ENCODE measurements around the gene KIF26A. TPM values are rescaled to one million over a fixed set of nuclear protein-coding genes. Genes with fewer than 3 reads are reported as not detected.

The KIF26A gene
- polyA plus RNA-seq, 1 of the 3 experiments (the other 2 are of a cell fraction), result 1.7 TPM

DNA sequence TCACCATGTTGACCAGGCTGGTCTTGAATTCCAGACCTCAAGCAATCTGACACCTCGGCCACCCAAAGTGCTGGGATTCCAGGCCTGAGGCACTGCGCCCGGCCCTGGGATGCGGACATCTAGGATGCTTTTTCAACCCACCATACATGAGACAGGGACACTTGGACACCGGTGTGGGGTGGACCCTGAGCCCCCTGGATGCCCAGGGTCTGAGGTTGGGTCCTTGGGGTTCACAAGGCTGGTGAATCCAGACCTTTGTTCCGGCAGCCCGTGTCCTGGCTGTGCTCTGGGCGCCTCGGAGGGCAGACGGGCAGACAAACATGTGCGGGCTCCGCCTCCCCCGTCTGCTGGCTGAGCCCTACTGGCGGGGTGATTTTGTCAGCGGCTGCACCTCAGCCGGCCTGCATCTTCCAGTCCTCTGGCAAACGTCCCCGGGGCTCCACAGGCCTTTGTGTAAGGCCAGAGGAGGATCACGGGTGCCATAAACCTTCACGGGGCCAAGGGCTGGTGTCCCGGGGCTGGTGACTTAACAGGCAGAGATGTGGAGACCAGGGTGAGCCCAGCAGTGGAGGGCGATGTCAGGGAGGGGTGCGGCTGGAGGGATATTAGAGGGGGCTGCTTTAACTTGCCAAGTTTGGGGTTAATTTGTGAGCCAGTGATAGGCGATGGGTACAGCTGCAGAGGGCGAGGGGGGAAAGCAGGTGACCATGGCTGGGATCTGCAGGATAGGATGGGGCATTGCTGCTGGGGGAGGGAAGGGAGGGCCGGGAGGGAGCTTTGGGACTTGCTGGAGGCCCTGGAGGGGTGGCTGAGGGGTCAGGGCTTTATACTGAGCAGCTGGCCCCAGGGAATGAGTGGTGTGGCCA lies 47.1 kb upstream of the KIF26A start:
- Histone ChIP-seq H3F3A (replicated peaks; ENCODE audit: insufficient read depth) (no peaks in the 10 kb centered on the region), H3K4me1 (ENCODE audit: control insufficient read depth in 1 of 2, insufficient read depth in 2 of 2, low read depth in 1 of 2, low read length in 1 of 2) (peaks cover 0 to 11% of the 10 kb centered on the region in 2 experiments; a peak in 1 of 4 replicates), H3K9me3 (no peaks in the 10 kb centered on the region), H3K79me2 (ENCODE audit: insufficient read depth) (no peaks in the 10 kb centered on the region), H3K9ac (no peak overlapping the region), H3K27me3 (ENCODE audit: insufficient read depth) (no peaks in the 10 kb centered on the region), H3K9me2 (no peaks in the 10 kb centered on the region), H4K20me1 (ENCODE audit: insufficient read depth) (no peaks in the 10 kb centered on the region), H3K4me2 (no peak overlapping the region), H2AFZ (ENCODE audit: low read depth) (no peak overlapping the region), H3K27ac (ENCODE audit: low read depth in 2 of 2, low read length in 1 of 2) (no peak overlapping the region), H3K4me3 (ENCODE audit: low read depth in 2 of 2, low read length in 1 of 2) (no peak overlapping the region), H3K36me3 (replicated peaks in 1 of 2; ENCODE audit: control insufficient read depth in 1 of 2, insufficient read depth in 2 of 2, low read length in 1 of 2) (no peaks in the 10 kb centered on the region)
- TF ChIP-seq TEAD4 (IDR thresholded peaks at IDR 0.05; ENCODE audit: borderline replicate concordance, insufficient read depth) (no peak), CHD2 (IDR thresholded peaks at IDR 0.05; ENCODE audit: low read length, partially characterized antibody) (no peak), MEF2A (IDR thresholded peaks at IDR 0.05; ENCODE audit: borderline replicate concordance, low read depth) (no peak), FOXJ3 (CRISPR knock-in tag; IDR thresholded peaks at IDR 0.05) (no peak), RXRA (IDR thresholded peaks at IDR 0.05; ENCODE audit: borderline replicate concordance, low read depth) (no peak), POLR2AphosphoS5 (IDR thresholded peaks at IDR 0.05; ENCODE audit: low read depth, low read length) (no peak), YY1 (IDR thresholded peaks at IDR 0.05; ENCODE audit: low read depth) (no peak), RAD21 (IDR thresholded peaks at IDR 0.05; ENCODE audit: low read length) (no peak), GABPA (IDR thresholded peaks at IDR 0.05; ENCODE audit: low read depth) (no peak), SIN3A (IDR thresholded peaks at IDR 0.05; ENCODE audit: borderline replicate concordance, low read depth, low read length) (no peak)
- TF ChIP-seq, protein P1, sequence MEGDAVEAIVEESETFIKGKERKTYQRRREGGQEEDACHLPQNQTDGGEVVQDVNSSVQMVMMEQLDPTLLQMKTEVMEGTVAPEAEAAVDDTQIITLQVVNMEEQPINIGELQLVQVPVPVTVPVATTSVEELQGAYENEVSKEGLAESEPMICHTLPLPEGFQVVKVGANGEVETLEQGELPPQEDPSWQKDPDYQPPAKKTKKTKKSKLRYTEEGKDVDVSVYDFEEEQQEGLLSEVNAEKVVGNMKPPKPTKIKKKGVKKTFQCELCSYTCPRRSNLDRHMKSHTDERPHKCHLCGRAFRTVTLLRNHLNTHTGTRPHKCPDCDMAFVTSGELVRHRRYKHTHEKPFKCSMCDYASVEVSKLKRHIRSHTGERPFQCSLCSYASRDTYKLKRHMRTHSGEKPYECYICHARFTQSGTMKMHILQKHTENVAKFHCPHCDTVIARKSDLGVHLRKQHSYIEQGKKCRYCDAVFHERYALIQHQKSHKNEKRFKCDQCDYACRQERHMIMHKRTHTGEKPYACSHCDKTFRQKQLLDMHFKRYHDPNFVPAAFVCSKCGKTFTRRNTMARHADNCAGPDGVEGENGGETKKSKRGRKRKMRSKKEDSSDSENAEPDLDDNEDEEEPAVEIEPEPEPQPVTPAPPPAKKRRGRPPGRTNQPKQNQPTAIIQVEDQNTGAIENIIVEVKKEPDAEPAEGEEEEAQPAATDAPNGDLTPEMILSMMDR (IDR thresholded peaks at IDR 0.05), result no peak
- TF ChIP-seq, protein P2, sequence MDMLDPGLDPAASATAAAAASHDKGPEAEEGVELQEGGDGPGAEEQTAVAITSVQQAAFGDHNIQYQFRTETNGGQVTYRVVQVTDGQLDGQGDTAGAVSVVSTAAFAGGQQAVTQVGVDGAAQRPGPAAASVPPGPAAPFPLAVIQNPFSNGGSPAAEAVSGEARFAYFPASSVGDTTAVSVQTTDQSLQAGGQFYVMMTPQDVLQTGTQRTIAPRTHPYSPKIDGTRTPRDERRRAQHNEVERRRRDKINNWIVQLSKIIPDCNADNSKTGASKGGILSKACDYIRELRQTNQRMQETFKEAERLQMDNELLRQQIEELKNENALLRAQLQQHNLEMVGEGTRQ (IDR thresholded peaks at IDR 0.05; ENCODE audit: borderline replicate concordance, low read depth, low read length), result no peak
- TF ChIP-seq, protein P3, sequence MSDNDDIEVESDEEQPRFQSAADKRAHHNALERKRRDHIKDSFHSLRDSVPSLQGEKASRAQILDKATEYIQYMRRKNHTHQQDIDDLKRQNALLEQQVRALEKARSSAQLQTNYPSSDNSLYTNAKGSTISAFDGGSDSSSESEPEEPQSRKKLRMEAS (IDR thresholded peaks at IDR 0.05; ENCODE audit: low read depth), result no peak
- TF ChIP-seq, protein P4, sequence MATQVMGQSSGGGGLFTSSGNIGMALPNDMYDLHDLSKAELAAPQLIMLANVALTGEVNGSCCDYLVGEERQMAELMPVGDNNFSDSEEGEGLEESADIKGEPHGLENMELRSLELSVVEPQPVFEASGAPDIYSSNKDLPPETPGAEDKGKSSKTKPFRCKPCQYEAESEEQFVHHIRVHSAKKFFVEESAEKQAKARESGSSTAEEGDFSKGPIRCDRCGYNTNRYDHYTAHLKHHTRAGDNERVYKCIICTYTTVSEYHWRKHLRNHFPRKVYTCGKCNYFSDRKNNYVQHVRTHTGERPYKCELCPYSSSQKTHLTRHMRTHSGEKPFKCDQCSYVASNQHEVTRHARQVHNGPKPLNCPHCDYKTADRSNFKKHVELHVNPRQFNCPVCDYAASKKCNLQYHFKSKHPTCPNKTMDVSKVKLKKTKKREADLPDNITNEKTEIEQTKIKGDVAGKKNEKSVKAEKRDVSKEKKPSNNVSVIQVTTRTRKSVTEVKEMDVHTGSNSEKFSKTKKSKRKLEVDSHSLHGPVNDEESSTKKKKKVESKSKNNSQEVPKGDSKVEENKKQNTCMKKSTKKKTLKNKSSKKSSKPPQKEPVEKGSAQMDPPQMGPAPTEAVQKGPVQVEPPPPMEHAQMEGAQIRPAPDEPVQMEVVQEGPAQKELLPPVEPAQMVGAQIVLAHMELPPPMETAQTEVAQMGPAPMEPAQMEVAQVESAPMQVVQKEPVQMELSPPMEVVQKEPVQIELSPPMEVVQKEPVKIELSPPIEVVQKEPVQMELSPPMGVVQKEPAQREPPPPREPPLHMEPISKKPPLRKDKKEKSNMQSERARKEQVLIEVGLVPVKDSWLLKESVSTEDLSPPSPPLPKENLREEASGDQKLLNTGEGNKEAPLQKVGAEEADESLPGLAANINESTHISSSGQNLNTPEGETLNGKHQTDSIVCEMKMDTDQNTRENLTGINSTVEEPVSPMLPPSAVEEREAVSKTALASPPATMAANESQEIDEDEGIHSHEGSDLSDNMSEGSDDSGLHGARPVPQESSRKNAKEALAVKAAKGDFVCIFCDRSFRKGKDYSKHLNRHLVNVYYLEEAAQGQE (IDR thresholded peaks at IDR 0.05; ENCODE audit: low read depth, low read length), result no peak
- TF ChIP-seq, protein P5, sequence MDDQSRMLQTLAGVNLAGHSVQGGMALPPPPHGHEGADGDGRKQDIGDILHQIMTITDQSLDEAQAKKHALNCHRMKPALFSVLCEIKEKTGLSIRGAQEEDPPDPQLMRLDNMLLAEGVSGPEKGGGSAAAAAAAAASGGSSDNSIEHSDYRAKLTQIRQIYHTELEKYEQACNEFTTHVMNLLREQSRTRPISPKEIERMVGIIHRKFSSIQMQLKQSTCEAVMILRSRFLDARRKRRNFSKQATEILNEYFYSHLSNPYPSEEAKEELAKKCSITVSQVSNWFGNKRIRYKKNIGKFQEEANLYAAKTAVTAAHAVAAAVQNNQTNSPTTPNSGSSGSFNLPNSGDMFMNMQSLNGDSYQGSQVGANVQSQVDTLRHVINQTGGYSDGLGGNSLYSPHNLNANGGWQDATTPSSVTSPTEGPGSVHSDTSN (IDR thresholded peaks at IDR 0.05), result no peak
- CTCF ChIA-PET, result interaction anchor here (0.6 to 5.2 kb wide), 4 partner anchors 14 to 46 kb away, joined by 3 to 79 read pairs (median 32); no protein-coding TSS in a partner anchor
- DNase-seq, result peak; percentile 39
- POLR2A ChIA-PET, result no interaction called here
- WGBS (ENCODE audit: low lambda C conversion rate), result 58% methylated on average over 17 of the region's 26 CpGs

Measured in SK-N-SH (cell line).